ENCODE measurements around the gene TULP3.

GRCh38 chr12:2855546-2855945 lies 35.1 kb upstream of the TULP3 start:
- TF ChIP-seq CTCF (tag by site-specific recombination; IDR thresholded peaks at IDR 0.05) (no peak), ZBTB7A (tag by site-specific recombination; IDR thresholded peaks at IDR 0.05; ENCODE audit: low read depth) (no peak), ZNF449 (tag by site-specific recombination; IDR thresholded peaks at IDR 0.05) (no peak), ZNF561 (tag by site-specific recombination; IDR thresholded peaks at IDR 0.05; ENCODE audit: borderline replicate concordance) (no peak), KLF10 (tag by site-specific recombination; IDR thresholded peaks at IDR 0.05) (no peak), BCL11A (tag by site-specific recombination; IDR thresholded peaks at IDR 0.05; ENCODE audit: low read depth) (no peak), ZEB2 (tag by site-specific recombination; IDR thresholded peaks at IDR 0.05) (no peak), ZBTB21 (tag by site-specific recombination; IDR thresholded peaks at IDR 0.05) (no peak)
- TF ChIP-seq, protein P1, sequence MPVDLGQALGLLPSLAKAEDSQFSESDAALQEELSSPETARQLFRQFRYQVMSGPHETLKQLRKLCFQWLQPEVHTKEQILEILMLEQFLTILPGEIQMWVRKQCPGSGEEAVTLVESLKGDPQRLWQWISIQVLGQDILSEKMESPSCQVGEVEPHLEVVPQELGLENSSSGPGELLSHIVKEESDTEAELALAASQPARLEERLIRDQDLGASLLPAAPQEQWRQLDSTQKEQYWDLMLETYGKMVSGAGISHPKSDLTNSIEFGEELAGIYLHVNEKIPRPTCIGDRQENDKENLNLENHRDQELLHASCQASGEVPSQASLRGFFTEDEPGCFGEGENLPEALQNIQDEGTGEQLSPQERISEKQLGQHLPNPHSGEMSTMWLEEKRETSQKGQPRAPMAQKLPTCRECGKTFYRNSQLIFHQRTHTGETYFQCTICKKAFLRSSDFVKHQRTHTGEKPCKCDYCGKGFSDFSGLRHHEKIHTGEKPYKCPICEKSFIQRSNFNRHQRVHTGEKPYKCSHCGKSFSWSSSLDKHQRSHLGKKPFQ (tag by site-specific recombination; IDR thresholded peaks at IDR 0.05), result no peak
- TF ChIP-seq, protein P2, sequence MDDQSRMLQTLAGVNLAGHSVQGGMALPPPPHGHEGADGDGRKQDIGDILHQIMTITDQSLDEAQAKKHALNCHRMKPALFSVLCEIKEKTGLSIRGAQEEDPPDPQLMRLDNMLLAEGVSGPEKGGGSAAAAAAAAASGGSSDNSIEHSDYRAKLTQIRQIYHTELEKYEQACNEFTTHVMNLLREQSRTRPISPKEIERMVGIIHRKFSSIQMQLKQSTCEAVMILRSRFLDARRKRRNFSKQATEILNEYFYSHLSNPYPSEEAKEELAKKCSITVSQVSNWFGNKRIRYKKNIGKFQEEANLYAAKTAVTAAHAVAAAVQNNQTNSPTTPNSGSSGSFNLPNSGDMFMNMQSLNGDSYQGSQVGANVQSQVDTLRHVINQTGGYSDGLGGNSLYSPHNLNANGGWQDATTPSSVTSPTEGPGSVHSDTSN (CRISPR knock-in tag; IDR thresholded peaks at IDR 0.05), result no peak
